HCT116 (cell line): ENCODE data around the gene FER. TPM values are rescaled to one million over a fixed set of nuclear protein-coding genes. Genes with fewer than 3 reads are reported as not detected.

Experiments
- ATAC-seq: fragments of 200-7000 bp; cut with Tn5 transposase; 2 replicates; pipeline ENCODE4 v1.9.1; 2020; ENCODE audit warnings: mild to moderate bottlenecking, moderate library complexity
- BruUV-seq: library from RNA; stranded (reverse); fragments of 400-500 nt; replicated peaks from 2 replicates; lab custom pipeline; 2021; lab: Mats Ljungman, UMichigan
- CTCF ChIA-PET: fragments of 300-600 bp; sonication (Branson Sonifier 250); formaldehyde crosslinking; loops from one replicate; lab custom pipeline; 2021; ENCODE audit warnings: antibody characterized with exemption; lab: Charles Lee
- POLR2A ChIA-PET: fragments of 300-600, 350-600 bp; sonication (Branson Sonifier 250); formaldehyde crosslinking; loops from one replicate; lab custom pipeline; 2021; ENCODE audit warnings: antibody characterized with exemption; lab: Charles Lee
- RAD21 ChIA-PET, 2 experiments: fragments of 300-600 bp; sonication (Branson Sonifier 250); formaldehyde crosslinking; loops; one replicate each; lab custom pipeline; 2023; ENCODE audit warnings: low total read pairs in 2 of 2; ENCODE audit not compliant: uncharacterized antibody in 2 of 2, unreplicated experiment in 2 of 2, low non-redundant PET in 1 of 2; lab: Charles Lee
- DNase-seq: peaks from one replicate; pipeline ENCODE4 v3.0.0-alpha.2; 2010; ENCODE audit warnings: low read depth, low spot score
- H2AFZ ChIP-seq: fragments of 200-600 bp; shearing (Covaris generic), sonication (generic); 2 replicates; pipeline ENCODE4 v1.6.1; 2017; ENCODE audit warnings: low read depth, mixed run types, mixed read lengths, antibody characterized with exemption, low read length; ENCODE audit not compliant: poor library complexity, severe bottlenecking
- H3K27ac ChIP-seq: 2 replicates; pipeline ENCODE4 v1.5.1; 2012; ENCODE audit warnings: low read depth, low read length
- H3K27me3 ChIP-seq: fragments of 200-600 bp; sonication (generic); 2 replicates; pipeline ENCODE4 v1.6.1; 2016; ENCODE audit warnings: mixed run types, low read length, mixed read lengths; ENCODE audit not compliant: insufficient read depth
- H3K36me3 ChIP-seq, 2 experiments: fragments of 200-500 bp in 1 of 2; fragments of 200-600 bp in 1 of 2; sonication (Bioruptor generic) in 1 of 2; sonication (generic) in 1 of 2; 2 replicates each; pipeline versions ENCODE4 v1.5.1 to v1.6.1; 2014 to 2016; ENCODE audit warnings: low read length in 2 of 2, inconsistent platforms in 1 of 2, mixed read lengths in 1 of 2, mixed run types in 1 of 2; ENCODE audit not compliant: insufficient read depth in 2 of 2, control insufficient read depth in 1 of 2
- H3K4me1 ChIP-seq, 2 experiments: fragments of 200-600 bp in 1 of 2; sonication (generic) in 1 of 2; 2 replicates each; pipeline versions ENCODE4 v1.5.1 to v1.6.1; 2012 to 2017; ENCODE audit warnings: low read length in 2 of 2, inconsistent platforms in 1 of 2, mild to moderate bottlenecking in 1 of 2, mixed read lengths in 1 of 2, mixed run types in 1 of 2, moderate library complexity in 1 of 2; ENCODE audit not compliant: insufficient read depth in 2 of 2, control insufficient read depth in 1 of 2
- H3K4me2 ChIP-seq: fragments of 200-600 bp; sonication (generic); 2 replicates; pipeline ENCODE4 v1.6.1; 2017; ENCODE audit warnings: mixed run types, low read length, mixed read lengths
- H3K4me3 ChIP-seq, 2 experiments: fragments of 200-600 bp in 1 of 2; sonication (generic) in 1 of 2; replicated peaks in 1 of 2; 2 replicates each; pipeline ENCODE4 v1.5.1; 2011 to 2016; ENCODE audit warnings: low read length in 2 of 2, control low read depth in 1 of 2, low read depth in 1 of 2, mild to moderate bottlenecking in 1 of 2, mixed read lengths in 1 of 2, mixed run types in 1 of 2
- H3K79me2 ChIP-seq: fragments of 200-600 bp; sonication (generic); 2 replicates; pipeline ENCODE4 v1.6.1; 2017; ENCODE audit warnings: mild to moderate bottlenecking, mixed run types, low read length, moderate library complexity, mixed read lengths; ENCODE audit not compliant: insufficient read depth
- H3K9ac ChIP-seq: fragments of 200-600 bp; sonication (generic); 2 replicates; pipeline ENCODE4 v1.6.1; 2016; ENCODE audit warnings: low read length, mixed read lengths
- H3K9me2 ChIP-seq: fragments of 200-600 bp; sonication (generic), shearing (Covaris generic); 2 replicates; pipeline ENCODE4 v1.6.1; 2017; ENCODE audit warnings: mixed run types, mild to moderate bottlenecking, moderate library complexity; ENCODE audit not compliant: insufficient read depth
- H3K9me3 ChIP-seq, 2 experiments: fragments of 200-500 bp in 1 of 2; fragments of 200-600 bp in 1 of 2; sonication (Bioruptor generic) in 1 of 2; sonication (generic) in 1 of 2; 2 replicates each; pipeline ENCODE4 v1.6.1; 2014 to 2017; ENCODE audit warnings: low read length in 2 of 2, mixed read lengths in 2 of 2, inconsistent platforms in 1 of 2, low read depth in 1 of 2, mild to moderate bottlenecking in 1 of 2, mixed run types in 1 of 2, moderate library complexity in 1 of 2; ENCODE audit not compliant: control insufficient read depth in 1 of 2, insufficient read depth in 1 of 2
- H4K20me1 ChIP-seq: fragments of 200-600 bp; sonication (generic), shearing (Covaris generic); 2 replicates; pipeline ENCODE4 v1.6.1; 2017; ENCODE audit warnings: mixed run types, mild to moderate bottlenecking, moderate library complexity; ENCODE audit not compliant: insufficient read depth
- CBX3 ChIP-seq: IDR thresholded peaks from 2 replicates; pipeline ENCODE4 v1.6.1; 2012; ENCODE audit warnings: low read depth
- CEBPB ChIP-seq: IDR thresholded peaks from 2 replicates; pipeline ENCODE4 v1.6.1; 2012; ENCODE audit warnings: low read depth
- EGR1 ChIP-seq: IDR thresholded peaks from 2 replicates; pipeline ENCODE4 v1.6.1; 2012; ENCODE audit warnings: low read depth
- ELF1 ChIP-seq: IDR thresholded peaks from 2 replicates; pipeline ENCODE4 v1.6.1; 2012; ENCODE audit warnings: low read depth, borderline replicate concordance
- EZH2 ChIP-seq: fragments of 200-600 bp; sonication (generic); IDR thresholded peaks from 2 replicates; pipeline ENCODE4 v1.6.1; 2017; ENCODE audit warnings: antibody characterized with exemption, mixed run types
- EZH2phosphoT487 ChIP-seq: fragments of 200-600 bp; IDR thresholded peaks from 2 replicates; pipeline ENCODE4 v1.6.1; 2018; ENCODE audit warnings: antibody characterized with exemption, borderline replicate concordance
- FOSL1 ChIP-seq: IDR thresholded peaks from 2 replicates; pipeline ENCODE4 v1.6.1; 2012; ENCODE audit warnings: low read depth
- JUND ChIP-seq: IDR thresholded peaks from 2 replicates; pipeline ENCODE4 v1.6.1; 2012
- POLR2A ChIP-seq: IDR thresholded peaks from 2 replicates; pipeline ENCODE4 v1.7.0; 2011; ENCODE audit warnings: borderline replicate concordance; ENCODE audit not compliant: insufficient read depth, insufficient read length; ENCODE audit errors: extremely low read depth
- POLR2AphosphoS5 ChIP-seq: IDR thresholded peaks from 2 replicates; pipeline ENCODE4 v1.6.1; 2011; ENCODE audit warnings: mild to moderate bottlenecking, low read depth, low read length, moderate library complexity
- RAD21 ChIP-seq: IDR thresholded peaks from 2 replicates; pipeline ENCODE4 v1.6.1; 2012; ENCODE audit warnings: low read depth, mild to moderate bottlenecking
- SIN3A ChIP-seq: IDR thresholded peaks from 2 replicates; pipeline ENCODE4 v1.6.1; 2012; ENCODE audit warnings: low read depth
- SP1 ChIP-seq: IDR thresholded peaks from 2 replicates; pipeline ENCODE4 v1.6.1; 2012; ENCODE audit warnings: low read depth
- SRF ChIP-seq: IDR thresholded peaks from 2 replicates; pipeline ENCODE4 v1.6.1; 2012; ENCODE audit warnings: low read depth
- YY1 ChIP-seq: IDR thresholded peaks from 2 replicates; pipeline ENCODE4 v1.6.1; 2011; ENCODE audit warnings: low read length, low read depth, moderate library complexity, mild to moderate bottlenecking; ENCODE audit not compliant: insufficient replicate concordance; ENCODE audit errors: extremely low read depth
- ZFX ChIP-seq: fragments of 450-650 bp; IDR thresholded peaks from 2 replicates; pipeline ENCODE4 v1.6.1; 2017
- intact Hi-C: fragments of 100-400 bp; cut with micrococcal nuclease; formaldehyde crosslinking; loops from 2 replicates; pipeline ENCODE4 v1.10.0; 2022
- total RNA-seq: library from RNA; stranded (reverse); gene quantifications from one replicate; pipeline ENCODE4 v1.2.1, GENCODE V29; 2021; ENCODE audit not compliant: unreplicated experiment
- TF ChIP-seq, protein P1 (sequence below): IDR thresholded peaks from 2 replicates; pipeline ENCODE4 v1.6.1; 2012
- TF ChIP-seq, protein P2 (sequence below): IDR thresholded peaks from 2 replicates; pipeline ENCODE4 v1.6.1; 2011; ENCODE audit warnings: mild to moderate bottlenecking, low read length, moderate library complexity; ENCODE audit not compliant: insufficient replicate concordance; ENCODE audit errors: extremely low read depth
- TF ChIP-seq, protein P3 (sequence below), 3 experiments: fragments of 200-600 bp in 1 of 3; sonication (generic) in 1 of 3; IDR thresholded peaks in 2 of 3; conservative IDR thresholded peaks in 1 of 3; 2 replicates each; pipeline ENCODE4 v1.5.1; 2012 to 2017; ENCODE audit warnings: low read depth in 2 of 3, low read length in 2 of 3, antibody characterized with exemption in 1 of 3, borderline replicate concordance in 1 of 3, control low read depth in 1 of 3, mild to moderate bottlenecking in 1 of 3, mixed read lengths in 1 of 3, mixed run types in 1 of 3, moderate library complexity in 1 of 3; ENCODE audit not compliant: insufficient read depth in 1 of 3

The FER gene
- total RNA-seq, 1 experiment from 2014 or later = 32.0 TPM

DNA sequence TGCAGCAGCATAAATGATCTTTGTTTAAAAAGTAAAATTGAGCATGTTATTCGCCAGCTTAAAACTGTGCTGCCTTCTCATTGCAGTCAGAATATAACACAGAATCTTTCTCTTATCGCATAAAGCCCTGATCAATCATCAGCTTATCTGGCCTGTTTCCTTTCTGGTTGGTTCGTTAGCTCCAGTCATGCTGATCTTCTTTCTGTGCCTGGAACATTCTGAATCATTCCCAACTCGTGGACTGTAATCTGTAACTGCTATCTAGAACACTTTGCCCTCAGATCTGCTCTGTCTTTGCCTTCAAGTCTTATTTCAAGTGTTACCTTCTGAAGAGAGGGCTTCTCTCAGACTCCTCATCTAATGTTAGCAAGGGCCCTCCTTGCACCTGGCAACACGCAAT is 11.9 kb upstream of the FER start:
- Histone ChIP-seq H3K9ac (no peak overlapping the region), H3K27me3 (no peaks in the 10 kb centered on the region), H3K9me2 (no peaks in the 10 kb centered on the region), H3K4me2 (no peak overlapping the region), H3K27ac (no peak overlapping the region), H3K79me2 (no peaks in the 10 kb centered on the region), H3K4me3 (no peak overlapping the region), H4K20me1 (no peaks in the 10 kb centered on the region), H3K36me3 (no peaks in the 10 kb centered on the region), H3K4me1 (no peaks in the 10 kb centered on the region), H3K9me3 (no peaks in the 10 kb centered on the region), H2AFZ (no peak overlapping the region)
- ATAC-seq = no peak
- intact Hi-C loops = no loop called here
- TF ChIP-seq SP1 (no peak), RAD21 (no peak), CBX3 (no peak), EGR1 (no peak), EZH2phosphoT487 (no peak), POLR2AphosphoS5 (no peak), CEBPB (no peak), ELF1 (no peak), YY1 (no peak), POLR2A (no peak)
- TF ChIP-seq, protein P1, sequence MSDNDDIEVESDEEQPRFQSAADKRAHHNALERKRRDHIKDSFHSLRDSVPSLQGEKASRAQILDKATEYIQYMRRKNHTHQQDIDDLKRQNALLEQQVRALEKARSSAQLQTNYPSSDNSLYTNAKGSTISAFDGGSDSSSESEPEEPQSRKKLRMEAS = no peak
- no TSS peak for BruUV-seq
- RAD21 ChIA-PET = no interaction called here
- CTCF ChIA-PET = no interaction called here
- no peak for DNase-seq
- POLR2A ChIA-PET = no interaction called here

DNA sequence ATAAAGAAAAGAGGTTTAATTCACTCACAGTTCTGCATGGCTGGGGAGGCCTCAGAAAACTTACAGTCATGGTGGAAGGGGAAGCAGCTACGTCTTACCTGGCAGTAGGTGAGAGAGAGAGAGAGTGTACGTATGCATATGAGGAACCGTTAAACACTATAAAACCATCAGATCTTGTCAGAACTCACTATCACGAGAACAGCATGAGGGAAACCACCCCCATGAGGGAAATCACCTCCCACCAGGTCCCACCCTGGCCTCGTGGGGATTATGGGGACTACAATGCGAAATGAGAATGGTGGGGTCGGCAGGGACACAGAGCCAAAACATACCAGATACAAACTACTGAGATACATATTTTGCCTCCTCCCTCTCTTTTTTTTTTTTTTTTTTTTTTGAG is 10.8 kb upstream of the FER start:
- Histone ChIP-seq H3K27me3 (no peaks in the 10 kb centered on the region), H2AFZ (no peak overlapping the region), H3K4me1 (no peaks in the 10 kb centered on the region), H3K79me2 (no peaks in the 10 kb centered on the region), H4K20me1 (no peaks in the 10 kb centered on the region), H3K4me2 (no peak overlapping the region), H3K9me2 (no peaks in the 10 kb centered on the region), H3K36me3 (no peaks in the 10 kb centered on the region), H3K27ac (no peak overlapping the region), H3K4me3 (no peak overlapping the region), H3K9me3 (no peaks in the 10 kb centered on the region), H3K9ac (no peak overlapping the region)
- intact Hi-C loops = no loop called here
- POLR2A ChIA-PET = no interaction called here
- CTCF ChIA-PET = no interaction called here
- DNase-seq = no peak
- no peak for TF ChIP-seq ZFX
- no peak for TF ChIP-seq EZH2
- TF ChIP-seq FOSL1 = no peak
- no peak for TF ChIP-seq EZH2phosphoT487
- TF ChIP-seq, protein P2, sequence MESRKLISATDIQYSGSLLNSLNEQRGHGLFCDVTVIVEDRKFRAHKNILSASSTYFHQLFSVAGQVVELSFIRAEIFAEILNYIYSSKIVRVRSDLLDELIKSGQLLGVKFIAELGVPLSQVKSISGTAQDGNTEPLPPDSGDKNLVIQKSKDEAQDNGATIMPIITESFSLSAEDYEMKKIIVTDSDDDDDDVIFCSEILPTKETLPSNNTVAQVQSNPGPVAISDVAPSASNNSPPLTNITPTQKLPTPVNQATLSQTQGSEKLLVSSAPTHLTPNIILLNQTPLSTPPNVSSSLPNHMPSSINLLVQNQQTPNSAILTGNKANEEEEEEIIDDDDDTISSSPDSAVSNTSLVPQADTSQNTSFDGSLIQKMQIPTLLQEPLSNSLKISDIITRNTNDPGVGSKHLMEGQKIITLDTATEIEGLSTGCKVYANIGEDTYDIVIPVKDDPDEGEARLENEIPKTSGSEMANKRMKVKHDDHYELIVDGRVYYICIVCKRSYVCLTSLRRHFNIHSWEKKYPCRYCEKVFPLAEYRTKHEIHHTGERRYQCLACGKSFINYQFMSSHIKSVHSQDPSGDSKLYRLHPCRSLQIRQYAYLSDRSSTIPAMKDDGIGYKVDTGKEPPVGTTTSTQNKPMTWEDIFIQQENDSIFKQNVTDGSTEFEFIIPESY = no peak
- TF ChIP-seq SIN3A = no peak
- TF ChIP-seq RAD21 = no peak
- TF ChIP-seq CEBPB = no peak
- no peak for TF ChIP-seq SP1
- no peak for TF ChIP-seq SRF
- no peak for TF ChIP-seq EGR1
- TF ChIP-seq POLR2AphosphoS5 = no peak
- no peak for TF ChIP-seq JUND
- TF ChIP-seq, protein P3, sequence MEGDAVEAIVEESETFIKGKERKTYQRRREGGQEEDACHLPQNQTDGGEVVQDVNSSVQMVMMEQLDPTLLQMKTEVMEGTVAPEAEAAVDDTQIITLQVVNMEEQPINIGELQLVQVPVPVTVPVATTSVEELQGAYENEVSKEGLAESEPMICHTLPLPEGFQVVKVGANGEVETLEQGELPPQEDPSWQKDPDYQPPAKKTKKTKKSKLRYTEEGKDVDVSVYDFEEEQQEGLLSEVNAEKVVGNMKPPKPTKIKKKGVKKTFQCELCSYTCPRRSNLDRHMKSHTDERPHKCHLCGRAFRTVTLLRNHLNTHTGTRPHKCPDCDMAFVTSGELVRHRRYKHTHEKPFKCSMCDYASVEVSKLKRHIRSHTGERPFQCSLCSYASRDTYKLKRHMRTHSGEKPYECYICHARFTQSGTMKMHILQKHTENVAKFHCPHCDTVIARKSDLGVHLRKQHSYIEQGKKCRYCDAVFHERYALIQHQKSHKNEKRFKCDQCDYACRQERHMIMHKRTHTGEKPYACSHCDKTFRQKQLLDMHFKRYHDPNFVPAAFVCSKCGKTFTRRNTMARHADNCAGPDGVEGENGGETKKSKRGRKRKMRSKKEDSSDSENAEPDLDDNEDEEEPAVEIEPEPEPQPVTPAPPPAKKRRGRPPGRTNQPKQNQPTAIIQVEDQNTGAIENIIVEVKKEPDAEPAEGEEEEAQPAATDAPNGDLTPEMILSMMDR (IDR thresholded peaks at IDR 0.05 in 2 of 3, conservative IDR thresholded peaks at IDR 0.05 in 1 of 3; ENCODE audit: borderline replicate concordance in 1 of 3, insufficient read depth in 1 of 3, low read depth in 2 of 3, low read length in 2 of 3) = no peak
- RAD21 ChIA-PET = no interaction called here
- no TSS peak for BruUV-seq
- no peak for ATAC-seq
